Measurements from ENCODE around the gene CRTC3.

GRCh38 chr15:90671216-90671615 is 141.5 kb downstream of the CRTC3 start:
- TF ChIP-seq EZH2 (IDR thresholded peaks at IDR 0.05; ENCODE audit: low read length, missing control alignments) (no peak), CTCF (conservative IDR thresholded peaks at IDR 0.05 in 1 of 2, IDR thresholded peaks at IDR 0.05 in 1 of 2; ENCODE audit: low read depth in 1 of 2, low read length in 2 of 2) (no peak)

Data from fibroblast of lung (primary cell).